ENCODE data around the gene TGIF2. TPM values are rescaled to one million over a fixed set of nuclear protein-coding genes. Genes with fewer than 3 reads are reported as not detected.

TGIF2 gene
- total RNA-seq, 4 donors from 2014 or later = 10.6 to 12.7 (median 12.3) TPM

DNA sequence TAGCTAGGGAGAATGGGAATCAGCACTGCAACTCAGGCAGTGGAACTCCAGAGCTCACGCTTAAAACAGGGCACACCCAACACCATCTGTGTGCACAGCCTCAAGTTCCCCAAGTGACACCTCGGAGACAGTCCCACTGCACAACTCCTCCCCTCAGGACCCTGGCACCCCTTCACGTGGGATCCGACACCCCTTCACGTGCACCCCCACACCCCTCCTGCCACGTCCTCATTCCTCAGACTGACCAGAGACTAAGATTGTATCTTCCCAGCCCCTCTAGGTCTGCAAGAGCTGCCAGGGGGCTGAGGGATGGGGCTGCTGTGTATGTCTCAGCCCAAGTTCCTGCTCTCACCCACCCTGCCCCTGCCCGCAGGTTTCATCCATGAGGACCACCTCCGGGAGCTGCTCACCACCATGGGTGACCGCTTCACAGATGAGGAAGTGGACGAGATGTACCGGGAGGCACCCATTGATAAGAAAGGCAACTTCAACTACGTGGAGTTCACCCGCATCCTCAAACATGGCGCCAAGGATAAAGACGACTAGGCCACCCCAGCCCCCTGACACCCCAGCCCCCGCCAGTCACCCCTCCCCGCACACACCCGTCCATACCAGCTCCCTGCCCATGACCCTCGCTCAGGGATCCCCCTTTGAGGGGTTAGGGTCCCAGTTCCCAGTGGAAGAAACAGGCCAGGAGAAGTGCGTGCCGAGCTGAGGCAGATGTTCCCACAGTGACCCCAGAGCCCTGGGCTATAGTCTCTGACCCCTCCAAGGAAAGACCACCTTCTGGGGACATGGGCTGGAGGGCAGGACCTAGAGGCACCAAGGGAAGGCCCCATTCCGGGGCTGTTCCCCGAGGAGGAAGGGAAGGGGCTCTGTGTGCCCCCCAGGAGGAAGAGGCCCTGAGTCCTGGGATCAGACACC, 24.4 kb upstream of the TGIF2 start:
- TF ChIP-seq, protein P1, sequence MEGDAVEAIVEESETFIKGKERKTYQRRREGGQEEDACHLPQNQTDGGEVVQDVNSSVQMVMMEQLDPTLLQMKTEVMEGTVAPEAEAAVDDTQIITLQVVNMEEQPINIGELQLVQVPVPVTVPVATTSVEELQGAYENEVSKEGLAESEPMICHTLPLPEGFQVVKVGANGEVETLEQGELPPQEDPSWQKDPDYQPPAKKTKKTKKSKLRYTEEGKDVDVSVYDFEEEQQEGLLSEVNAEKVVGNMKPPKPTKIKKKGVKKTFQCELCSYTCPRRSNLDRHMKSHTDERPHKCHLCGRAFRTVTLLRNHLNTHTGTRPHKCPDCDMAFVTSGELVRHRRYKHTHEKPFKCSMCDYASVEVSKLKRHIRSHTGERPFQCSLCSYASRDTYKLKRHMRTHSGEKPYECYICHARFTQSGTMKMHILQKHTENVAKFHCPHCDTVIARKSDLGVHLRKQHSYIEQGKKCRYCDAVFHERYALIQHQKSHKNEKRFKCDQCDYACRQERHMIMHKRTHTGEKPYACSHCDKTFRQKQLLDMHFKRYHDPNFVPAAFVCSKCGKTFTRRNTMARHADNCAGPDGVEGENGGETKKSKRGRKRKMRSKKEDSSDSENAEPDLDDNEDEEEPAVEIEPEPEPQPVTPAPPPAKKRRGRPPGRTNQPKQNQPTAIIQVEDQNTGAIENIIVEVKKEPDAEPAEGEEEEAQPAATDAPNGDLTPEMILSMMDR (IDR thresholded peaks at IDR 0.05; ENCODE audit: low read depth) = no peak

DNA sequence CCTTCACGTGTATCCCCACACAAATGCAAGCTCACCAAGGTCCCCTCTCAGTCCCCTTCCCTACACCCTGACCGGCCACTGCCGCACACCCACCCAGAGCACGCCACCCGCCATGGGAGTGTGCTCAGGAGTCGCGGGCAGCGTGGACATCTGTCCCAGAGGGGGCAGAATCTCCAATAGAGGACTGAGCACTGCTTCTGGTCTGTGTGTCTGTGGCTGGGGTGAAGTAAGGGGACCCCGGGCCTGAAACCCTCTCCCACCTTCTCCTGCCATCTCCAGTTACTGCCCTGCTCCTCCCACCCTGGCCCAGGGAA, 23.8 kb upstream of the TGIF2 start:
- TF ChIP-seq, protein P1 (IDR thresholded peaks at IDR 0.05; ENCODE audit: low read depth) = no peak

DNA sequence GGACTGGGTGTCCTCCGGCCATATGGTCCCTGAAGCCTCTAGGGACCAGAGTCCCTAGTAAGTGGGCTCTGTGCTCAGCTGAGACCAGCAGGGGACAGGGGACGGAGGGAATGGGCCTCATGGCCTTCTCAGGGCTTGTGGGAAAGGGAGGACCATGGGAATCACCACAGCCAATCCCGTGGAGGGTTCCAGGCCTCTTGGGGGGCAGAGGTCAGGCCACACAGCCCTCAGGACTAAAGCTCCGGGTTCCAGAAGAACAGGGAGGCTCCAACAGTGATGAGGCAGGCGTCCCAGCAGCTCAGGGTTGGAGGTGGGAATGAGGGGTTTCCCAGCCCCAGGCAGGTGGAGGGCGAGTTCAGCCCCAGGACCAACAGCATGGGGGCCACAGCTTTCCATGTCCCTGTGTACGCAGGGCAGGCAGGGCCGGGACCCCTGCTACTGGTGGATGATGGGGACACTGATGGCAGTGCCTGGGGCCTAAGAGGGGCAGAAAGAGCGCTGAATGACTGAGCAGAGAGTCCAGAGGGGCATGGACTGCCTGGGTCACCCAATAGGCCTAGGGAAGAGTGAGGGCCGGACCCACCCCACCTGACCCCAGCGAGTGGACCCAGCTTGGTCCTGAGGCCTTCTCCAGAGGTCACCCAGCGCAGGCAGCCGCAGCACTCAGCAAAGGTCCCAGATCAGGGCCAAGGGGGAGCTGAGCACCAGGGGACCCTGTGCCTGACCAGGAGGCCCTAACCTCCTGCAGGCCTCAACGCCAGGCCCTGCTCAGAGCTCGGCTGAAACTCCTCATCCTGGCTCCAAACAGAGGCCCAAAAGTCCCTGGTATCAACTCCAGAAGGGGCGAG, 23.2 kb upstream of the TGIF2 start:
- TF ChIP-seq, protein P1 (IDR thresholded peaks at IDR 0.05; ENCODE audit: low read depth) = no peak

DNA sequence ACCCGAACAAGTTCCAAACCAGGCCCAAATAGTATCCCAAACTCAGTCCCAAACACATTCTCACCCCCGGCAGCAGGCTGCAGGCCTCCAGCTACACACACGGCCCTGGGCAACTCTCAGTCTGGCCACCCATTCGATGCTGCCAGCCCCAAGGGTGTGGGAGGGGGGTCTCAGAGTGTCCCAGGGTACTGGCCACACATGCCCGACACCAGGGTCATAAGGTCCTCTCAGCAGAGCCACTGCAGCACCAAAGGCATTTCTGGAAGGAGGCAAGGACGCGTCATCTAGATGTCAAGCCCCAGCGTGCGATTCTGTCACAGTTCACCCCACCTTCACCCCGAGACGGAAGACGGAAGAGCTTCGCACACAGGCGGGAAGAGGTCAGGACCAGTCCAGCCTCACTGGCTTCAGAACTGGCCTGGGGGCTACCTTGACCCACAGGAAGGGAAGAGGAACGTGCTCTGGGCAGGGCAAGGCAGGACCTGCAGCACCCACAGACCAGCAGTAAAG, 22.6 kb upstream of the TGIF2 start:
- TF ChIP-seq, protein P1 (IDR thresholded peaks at IDR 0.05; ENCODE audit: low read depth) = no peak

DNA sequence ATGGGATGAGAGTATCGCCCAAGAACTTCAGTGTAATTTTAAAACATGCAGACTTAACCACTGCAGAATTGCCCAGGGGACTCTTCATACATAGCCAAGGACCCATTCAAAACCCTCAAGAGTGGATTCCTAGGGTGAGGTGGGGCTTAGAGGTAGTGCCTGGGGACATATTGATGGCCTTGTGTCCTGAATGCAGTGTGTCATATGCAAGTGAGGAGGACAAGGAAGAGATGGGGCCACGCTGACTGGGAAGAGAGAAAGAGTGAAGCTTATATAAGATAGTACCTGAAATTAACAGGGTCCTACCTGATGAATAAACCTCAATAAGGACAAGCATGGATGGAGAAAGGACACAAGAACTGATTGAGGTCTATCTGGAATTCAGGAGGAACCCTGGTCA, 18.1 kb upstream of the TGIF2 start:
- TF ChIP-seq, protein P1 (IDR thresholded peaks at IDR 0.05; ENCODE audit: low read depth) = no peak

DNA sequence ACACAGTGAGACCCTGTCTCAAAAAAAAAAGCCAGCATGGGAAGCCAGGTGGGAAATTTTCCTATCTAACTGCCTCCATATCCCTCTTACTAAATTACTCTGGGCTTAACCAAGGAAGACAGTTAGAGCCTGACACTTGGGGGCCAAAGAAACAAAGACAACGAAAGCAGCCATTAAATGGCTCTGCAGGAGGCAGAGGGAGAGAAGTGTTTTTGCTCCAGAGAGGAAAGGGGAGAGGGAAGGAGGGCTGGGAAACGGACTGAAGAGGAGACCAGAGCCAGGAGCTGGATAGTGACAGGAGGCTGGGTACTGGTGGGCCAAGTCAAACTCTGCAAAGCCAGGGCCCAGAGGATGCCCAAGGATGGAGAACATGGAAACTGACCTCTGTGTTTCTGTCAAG, 10.7 kb upstream of the TGIF2 start:
- TF ChIP-seq, protein P1 (IDR thresholded peaks at IDR 0.05; ENCODE audit: low read depth) = no peak

DNA sequence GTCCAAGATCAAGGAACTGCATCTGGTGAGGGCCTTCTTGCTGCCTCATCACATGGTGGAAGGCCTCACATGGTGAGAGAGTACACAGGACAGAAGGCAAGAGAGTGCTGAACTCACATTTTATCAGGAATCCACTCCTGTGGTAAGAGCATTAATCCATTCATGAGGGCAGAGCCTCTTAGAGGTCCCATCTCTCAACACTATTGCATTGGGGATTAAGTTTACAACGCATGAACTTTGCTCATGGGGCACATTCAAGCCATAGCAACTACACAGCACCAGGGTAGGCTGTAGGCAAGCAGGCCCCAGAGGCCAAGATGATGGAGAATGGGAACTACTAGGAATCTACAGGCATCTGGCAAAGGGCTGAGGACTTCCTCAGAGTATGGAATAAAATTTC, 10.0 kb upstream of the TGIF2 start:
- TF ChIP-seq, protein P1 (IDR thresholded peaks at IDR 0.05; ENCODE audit: low read depth) = no peak

Measured in subcutaneous adipose tissue (tissue), 4 donors.